HepG2 (cell line): ENCODE data around the gene MTX1. TPM values are rescaled to one million over a fixed set of nuclear protein-coding genes. Genes with fewer than 3 reads are reported as not detected.

Experiments
- ATAC-seq: fragments of 200-7000 bp; cut with Tn5 transposase; 3 replicates; pipeline ENCODE4 v1.9.1; 2020; ENCODE audit warnings: mild to moderate bottlenecking, moderate library complexity
- BruUV-seq: library from RNA; stranded (reverse); fragments of 400-500 nt; replicated peaks from 2 replicates; lab custom pipeline; 2021; lab: Mats Ljungman, UMichigan
- CTCF ChIA-PET: fragments of 300-600 bp; formaldehyde crosslinking; extraction: SDS; loops from one replicate; lab custom pipeline; 2021; ENCODE audit warnings: low total read pairs, inconsistent platforms, low intra/inter-chr PET ratio; lab: Yijun Ruan, JAX
- POLR2A ChIA-PET: fragments of 350-600 bp; sonication (Branson Sonifier 250); formaldehyde crosslinking; loops from one replicate; lab custom pipeline; 2020; ENCODE audit warnings: antibody characterized with exemption, inconsistent platforms; lab: Yijun Ruan, JAX
- DNase-seq: peaks from one replicate; pipeline ENCODE4 v3.0.0-alpha.2; 2015; ENCODE audit warnings: low spot score
- FAIRE-seq: peaks from 3 replicates; lab custom pipeline; 2011; peaks lifted over from hg19 to GRCh38; lab: Jason Lieb, UNC
- H2AFZ ChIP-seq: one replicate; pipeline ENCODE4 v1.6.1; 2011; ENCODE audit warnings: low read length, inconsistent platforms
- H3K27ac ChIP-seq: fragments of 300-600 bp; 3 replicates; pipeline ENCODE4 v1.8.0; 2011; ENCODE audit warnings: mixed run types, mild to moderate bottlenecking, mixed read lengths, low read length, inconsistent platforms; ENCODE audit not compliant: insufficient read depth; ENCODE audit errors: extremely low read length
- H3K27me3 ChIP-seq, 2 experiments: fragments of 200-600 bp in 1 of 2; 2 replicates in 1 of 2; 3 replicates in 1 of 2; pipeline versions ENCODE4 v1.6.0 to v1.8.0; 2011; ENCODE audit warnings: low read length in 2 of 2, mild to moderate bottlenecking in 2 of 2, moderate library complexity in 2 of 2, inconsistent platforms in 1 of 2; ENCODE audit not compliant: insufficient read depth in 2 of 2, control insufficient read depth in 1 of 2
- H3K36me3 ChIP-seq, 2 experiments: fragments of 200-600 bp in 1 of 2; replicated peaks in 1 of 2; 2 replicates in 1 of 2; 3 replicates in 1 of 2; pipeline versions ENCODE4 v1.5.1 to v1.8.0; 2011; ENCODE audit warnings: low read length in 2 of 2, inconsistent platforms in 1 of 2; ENCODE audit not compliant: insufficient read depth in 2 of 2, control insufficient read depth in 1 of 2
- H3K4me1 ChIP-seq: 2 replicates; pipeline ENCODE4 v1.5.1; 2012; ENCODE audit warnings: low read length, inconsistent platforms; ENCODE audit not compliant: insufficient read depth
- H3K4me2 ChIP-seq: 2 replicates; pipeline ENCODE4 v1.6.0; 2011; ENCODE audit warnings: low read depth, low read length, inconsistent platforms
- H3K4me3 ChIP-seq, 3 experiments: fragments of 200-600 bp in 1 of 3; sonication (generic), shearing (Covaris generic) in 1 of 3; replicated peaks in 1 of 3; 2 replicates each; pipeline ENCODE4 v1.5.1; 2011 to 2016; ENCODE audit warnings: low read length in 3 of 3, inconsistent platforms in 2 of 3, low read depth in 2 of 3, mild to moderate bottlenecking in 2 of 3, control low read depth in 1 of 3, mixed read lengths in 1 of 3; ENCODE audit not compliant: insufficient read depth in 1 of 3
- H3K79me2 ChIP-seq: one replicate; pipeline ENCODE4 v1.6.1; 2011; ENCODE audit warnings: low read length, inconsistent platforms; ENCODE audit not compliant: insufficient read depth
- H3K9ac ChIP-seq: 2 replicates; pipeline ENCODE4 v1.6.0; 2011; ENCODE audit warnings: mild to moderate bottlenecking, low read depth, low read length, inconsistent platforms; ENCODE audit not compliant: insufficient read depth
- H3K9me3 ChIP-seq: 2 replicates; pipeline ENCODE4 v1.5.1; 2012; ENCODE audit warnings: mild to moderate bottlenecking, low read length
- H4K20me1 ChIP-seq: 2 replicates; pipeline ENCODE4 v1.6.0; 2011; ENCODE audit warnings: inconsistent platforms, mild to moderate bottlenecking, low read length, moderate library complexity; ENCODE audit not compliant: insufficient read depth
- ISX ChIP-seq: sonication (generic); formaldehyde crosslinking; conservative IDR thresholded peaks from 2 replicates; pipeline ENCODE4 v1.5.0; 2020; ENCODE audit warnings: missing genetic modification reagents
- ZGPAT ChIP-seq: IDR thresholded peaks from 2 replicates; pipeline ENCODE4 v1.6.1; 2016; ENCODE audit warnings: mild to moderate bottlenecking
- ZNF235 ChIP-seq: sonication (generic); formaldehyde crosslinking; IDR thresholded peaks from 2 replicates; pipeline ENCODE4 v1.8.1; 2023; ENCODE audit warnings: mild to moderate bottlenecking, missing genetic modification reagents, borderline replicate concordance
- ZNF407 ChIP-seq: sonication (generic); formaldehyde crosslinking; IDR thresholded peaks from one replicate; pipeline ENCODE4 v1.5.1; 2020; ENCODE audit warnings: mild to moderate bottlenecking, missing genetic modification reagents; ENCODE audit errors: not compliant biosample characterization
- ZNF503 ChIP-seq: sonication (generic); formaldehyde crosslinking; IDR thresholded peaks from 2 replicates; pipeline ENCODE4 v1.4.0; 2020; ENCODE audit warnings: missing genetic modification reagents
- WGBS: methylation state at CpG from one replicate; pipeline ENCODE4 v1.1.6; 2017; ENCODE audit warnings: low lambda C conversion rate; 5-methylcytosine and 5-hydroxymethylcytosine counted together
- in situ Hi-C: cut with HindIII; loops from 2 replicates; pipeline ENCODE4 v1.10.0; 2017; ENCODE audit warnings: low pct_unique_long_range_greater_than_20kb; ENCODE audit not compliant: extremely low pct_ligation_motif_present
- intact Hi-C: fragments of 100-400 bp; cut with micrococcal nuclease; formaldehyde crosslinking; loops from one replicate; pipeline ENCODE4 v1.10.0; 2022; ENCODE audit not compliant: unreplicated experiment
- polyA plus RNA-seq, 8 experiments: library from polyadenylated mRNA; depleted of rRNA in 3 of 8; stranded (reverse) in 7 of 8; unstranded in 1 of 8; fragments of >200 nt; fragmentation: Illumina TruSeq in 4 of 8; extraction: Trizol in 4 of 8; gene quantifications; 2 replicates each; pipeline versions ENCODE4 v1.2.1 to v1.2.3, GENCODE V29; 2011 to 2016; ENCODE audit warnings: low read depth in 4 of 8, missing spikeins in 1 of 8, mixed read lengths in 1 of 8; ENCODE audit not compliant: insufficient read depth in 1 of 8
- total RNA-seq, 5 experiments: library from RNA; depleted of rRNA; stranded (reverse); fragments of >200 nt; fragmentation: Illumina TruSeq; extraction: Trizol; gene quantifications; 2 replicates each; pipeline ENCODE4 v1.2.3, GENCODE V29; 2016; ENCODE audit warnings: low read depth in 1 of 5

MTX1 gene
- total and polyA plus RNA-seq, 2 of the 13 experiments (the other 11 are each of a cell fraction or from before 2014, with no cell fraction given) = 64.5 to 72.6 TPM

GRCh38 chr1:155196103-155196892, 12.2 kb upstream of the MTX1 start:
- Histone ChIP-seq H3K27ac (no peak overlapping the region), H2AFZ (no peak overlapping the region), H3K36me3 (no peaks in the 10 kb centered on the region), H3K79me2 (no peaks in the 10 kb centered on the region), H3K4me3 (no peak overlapping the region), H3K9me3 (no peaks in the 10 kb centered on the region), H3K4me1 (peaks cover 27% of the 10 kb centered on the region), H4K20me1 (no peaks in the 10 kb centered on the region), H3K4me2 (no peak overlapping the region), H3K9ac (no peak overlapping the region), H3K27me3 (peaks cover 0 to 48% of the 10 kb centered on the region in 2 experiments; a peak in 4 of 5 replicates)
- WGBS = 56% methylated on average over 6 of the region's 6 CpGs
- DNase-seq (no peak), ATAC-seq (no peak), FAIRE-seq (no peak)
- intact Hi-C loops = no loop called here
- ChIA-PET POLR2A (no interaction called here), CTCF (no interaction called here)
- BruUV-seq = no TSS peak
- in situ Hi-C loops = no loop called here
- TF ChIP-seq ZGPAT (CRISPR knock-in tag) (no peak), ZNF235 (CRISPR knock-in tag) (no peak), ZNF407 (no peak), ISX (no peak), ZNF503 (CRISPR knock-in tag) (no peak)
